Lower lobe of right lung (tissue), 2 donors: ENCODE results near the gene EFHC1. TPM values are rescaled to one million over a fixed set of nuclear protein-coding genes. Genes with fewer than 3 reads are reported as not detected.
A peak's percentile ranks its signal among the peaks of the same experiment; 100 is the strongest.

Experiments used
- ATAC-seq, 2 donors: fragments of 200-7000 bp; cut with Tn5 transposase; one replicate each; pipeline ENCODE4 v1.9.1; 2020 to 2022; ENCODE audit warnings: mild to moderate bottlenecking in 2 of 2, moderate library complexity in 2 of 2
- DNase-seq: peaks from one replicate; pipeline ENCODE4 v3.0.0-alpha.2; 2020
- H3K27ac ChIP-seq: fragments of 200-600 bp; one replicate; pipeline ENCODE4 v1.8.0; 2022
- H3K27me3 ChIP-seq: fragments of 200-600 bp; one replicate; pipeline ENCODE4 v1.8.0; 2022; ENCODE audit warnings: low read depth
- H3K36me3 ChIP-seq: fragments of 200-600 bp; one replicate; pipeline ENCODE4 v1.8.0; 2022; ENCODE audit warnings: mild to moderate bottlenecking
- H3K4me1 ChIP-seq: fragments of 200-600 bp; one replicate; pipeline ENCODE4 v1.8.0; 2022
- H3K4me3 ChIP-seq: fragments of 200-600 bp; one replicate; pipeline ENCODE4 v1.8.0; 2022; ENCODE audit warnings: mild to moderate bottlenecking
- H3K9me3 ChIP-seq: fragments of 200-600 bp; one replicate; pipeline ENCODE4 v1.8.0; 2022
- CTCF ChIP-seq: fragments of 200-600 bp; IDR thresholded peaks from one replicate; pipeline ENCODE4 v1.8.0; 2022; ENCODE audit warnings: antibody characterized with exemption, mild to moderate bottlenecking
- intact Hi-C: fragments of 100-400 bp; cut with DNase I; formaldehyde crosslinking; loops from one replicate; pipeline ENCODE4 v1.11.0; 2022
- total RNA-seq: library from RNA; stranded (reverse); fragmentation: NEBNext Ultra II Directional; extraction: Animal tissue kit (Norgen Biotek cat#: 25700); gene quantifications from one replicate; pipeline ENCODE4 v1.2.1, GENCODE V29; 2021
- donor health status: DM: no; HTN: yes; CAD: no; lungs with severe emphysema.

EFHC1 gene
- total RNA-seq, 1 donor from 2014 or later: 42.2 TPM

GRCh38 chr6:52552278-52552643 is 132.1 kb downstream of the EFHC1 start:
- Histone ChIP-seq H3K4me3 (no peak overlapping the region), H3K9me3 (no peaks in the 10 kb centered on the region), H3K36me3 (no peaks in the 10 kb centered on the region), H3K27me3 (no peaks in the 10 kb centered on the region), H3K4me1 (peaks cover 52% of the 10 kb centered on the region), H3K27ac (peak overlapping the region; percentile 44)
- TF ChIP-seq CTCF: no peak
- DNase-seq: no peak
- peak in 1 of 2 donors; percentile 24 for ATAC-seq
- intact Hi-C loops: no loop called here

GRCh38 chr6:52553158-52553557 is 133.0 kb downstream of the EFHC1 start:
- Histone ChIP-seq H3K4me1 (peaks cover 52% of the 10 kb centered on the region), H3K27me3 (no peaks in the 10 kb centered on the region), H3K27ac (no peak overlapping the region), H3K36me3 (no peaks in the 10 kb centered on the region), H3K4me3 (no peak overlapping the region), H3K9me3 (no peaks in the 10 kb centered on the region)
- intact Hi-C loops: no loop called here
- ATAC-seq: no peak
- no peak for TF ChIP-seq CTCF
- no peak for DNase-seq

GRCh38 chr6:52553719-52554118 is 133.6 kb downstream of the EFHC1 start:
- intact Hi-C loops: no loop called here
- TF ChIP-seq CTCF: no peak
- DNase-seq: no peak
- H3K4me3 ChIP-seq: no peak overlapping the region
- peaks cover 51% of the 10 kb centered on the region for H3K4me1 ChIP-seq
- no peaks in the 10 kb centered on the region for H3K36me3 ChIP-seq
- H3K27ac ChIP-seq: no peak overlapping the region
- no peaks in the 10 kb centered on the region for H3K9me3 ChIP-seq
- no peak for ATAC-seq
- H3K27me3 ChIP-seq: no peaks in the 10 kb centered on the region

GRCh38 chr6:52554684-52555280 is 134.6 kb downstream of the EFHC1 start:
- Histone ChIP-seq H3K4me1 (peaks cover 51% of the 10 kb centered on the region), H3K36me3 (no peaks in the 10 kb centered on the region), H3K4me3 (no peak overlapping the region), H3K27me3 (no peaks in the 10 kb centered on the region), H3K9me3 (no peaks in the 10 kb centered on the region), H3K27ac (no peak overlapping the region)
- no peak for DNase-seq
- intact Hi-C loops: no loop called here
- no peak for TF ChIP-seq CTCF
- ATAC-seq: no peak

GRCh38 chr6:52555518-52556233 is 135.5 kb downstream of the EFHC1 start:
- Histone ChIP-seq H3K36me3 (no peaks in the 10 kb centered on the region), H3K4me1 (peaks cover 42% of the 10 kb centered on the region), H3K9me3 (no peaks in the 10 kb centered on the region), H3K27ac (no peak overlapping the region), H3K4me3 (no peak overlapping the region), H3K27me3 (no peaks in the 10 kb centered on the region)
- DNase-seq (no peak), ATAC-seq (no peak)
- intact Hi-C loops: no loop called here
- TF ChIP-seq CTCF: no peak
